Cardiac fibroblast (primary cell): ENCODE results near the gene MAP2K6.

Experiments
- DNase-seq, 2 donors: peaks; one replicate each; pipeline versions ENCODE4 v3.0.0 to v3.0.0-alpha.2; 2010; ENCODE audit warnings: low read depth in 2 of 2
- H3K4me3 ChIP-seq, 2 donors: replicated peaks in 1 of 2; 1 replicate in 1 of 2; 2 replicates in 1 of 2; pipeline ENCODE4 v1.5.1; 2011; ENCODE audit warnings: low read depth in 2 of 2, low read length in 2 of 2, mild to moderate bottlenecking in 2 of 2, moderate library complexity in 1 of 2
- CTCF ChIP-seq: IDR thresholded peaks from one replicate; pipeline ENCODE4 v1.5.1; 2011; ENCODE audit warnings: low read depth, mild to moderate bottlenecking, low read length, inconsistent platforms

Gene MAP2K6

GRCh38 chr17:69451416-69452394, 37.2 kb downstream of the MAP2K6 start:
- TF ChIP-seq CTCF, result no peak
- no peak for DNase-seq
- H3K4me3 ChIP-seq, result no peak overlapping the region

- H3K4me3 ChIP-seq, result no peak overlapping the region
- no peak for DNase-seq
- TF ChIP-seq CTCF, result no peak
Measured at GRCh38 chr17:69452664-69453260, 38.3 kb downstream of the MAP2K6 start.

GRCh38 chr17:69454051-69454450, 39.6 kb downstream of the MAP2K6 start:
- no peak for DNase-seq
- H3K4me3 ChIP-seq, result no peak overlapping the region
- TF ChIP-seq CTCF, result no peak

GRCh38 chr17:69455040-69455439, 40.5 kb downstream of the MAP2K6 start:
- no peak for TF ChIP-seq CTCF
- DNase-seq, result no peak
- H3K4me3 ChIP-seq, result no peak overlapping the region

- TF ChIP-seq CTCF, result no peak
- DNase-seq, result no peak
- no peak overlapping the region for H3K4me3 ChIP-seq
Measured at GRCh38 chr17:69457603-69458002, 43.1 kb downstream of the MAP2K6 start.

- no peak for TF ChIP-seq CTCF
- DNase-seq, result no peak
- no peak overlapping the region for H3K4me3 ChIP-seq
Measured at GRCh38 chr17:69460963-69461922, 46.7 kb downstream of the MAP2K6 start.
